ENCODE results near the gene SLC22A12.

Gene SLC22A12

DNA sequence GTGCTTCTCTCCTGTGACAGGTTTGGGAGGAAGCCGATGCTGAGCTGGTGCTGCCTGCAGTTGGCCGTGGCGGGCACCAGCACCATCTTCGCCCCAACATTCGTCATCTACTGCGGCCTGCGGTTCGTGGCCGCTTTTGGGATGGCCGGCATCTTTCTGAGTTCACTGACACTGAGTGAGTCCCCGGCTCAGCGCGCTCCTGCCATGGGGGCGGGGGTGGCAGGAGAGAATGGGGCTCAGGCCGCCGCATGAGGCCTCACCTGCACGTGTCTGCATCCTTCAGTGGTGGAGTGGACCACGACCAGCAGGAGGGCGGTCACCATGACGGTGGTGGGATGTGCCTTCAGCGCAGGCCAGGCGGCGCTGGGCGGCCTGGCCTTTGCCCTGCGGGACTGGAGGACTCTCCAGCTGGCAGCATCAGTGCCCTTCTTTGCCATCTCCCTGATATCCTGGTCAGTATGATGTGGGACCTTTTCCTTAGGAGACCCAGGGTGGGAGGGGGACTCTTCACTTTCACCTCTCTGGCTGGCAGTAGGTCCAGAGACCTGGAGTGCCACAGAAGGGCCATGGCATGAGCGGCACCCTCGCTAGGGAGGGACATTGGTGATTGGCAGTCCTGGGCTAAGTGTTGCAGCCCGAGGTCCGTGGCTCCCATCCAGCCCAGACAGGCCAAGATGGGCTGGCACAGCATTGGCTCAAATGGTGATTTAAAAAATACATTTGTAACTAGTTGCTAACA lies 28.9 kb upstream of the SLC22A12 start:
- no peak for DNase-seq (ENCODE audit: low read depth)
- no peak overlapping the region for H3K4me3 ChIP-seq (ENCODE audit: low read depth, low read length)

GRCh38 chr11:64562723-64563351 lies 28.2 kb upstream of the SLC22A12 start:
- DNase-seq (ENCODE audit: low read depth): no peak
- H3K4me3 ChIP-seq (ENCODE audit: low read depth, low read length): no peak overlapping the region

DNA sequence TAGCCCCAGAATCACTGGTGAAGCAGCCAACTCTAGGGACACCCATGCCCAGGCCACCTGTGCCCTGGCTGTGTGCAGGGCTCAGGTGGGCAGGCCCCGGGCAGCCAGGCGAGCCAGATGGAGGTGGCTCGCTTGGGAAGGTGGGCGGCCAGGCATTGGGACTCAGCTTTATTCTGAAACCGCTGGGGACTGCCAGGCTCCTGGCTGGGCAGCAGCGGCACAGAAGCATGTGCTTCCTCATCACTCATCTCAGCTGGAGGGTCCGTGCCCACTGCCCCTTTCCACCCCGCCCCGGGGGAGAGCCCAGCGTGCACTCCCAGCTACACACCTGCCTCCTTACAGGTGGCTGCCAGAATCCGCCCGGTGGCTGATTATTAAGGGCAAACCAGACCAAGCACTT lies 27.1 kb upstream of the SLC22A12 start:
- DNase-seq (ENCODE audit: low read depth): no peak

GRCh38 chr11:64564419-64564818 lies 26.6 kb upstream of the SLC22A12 start:
- no peak overlapping the region for H3K4me3 ChIP-seq (ENCODE audit: low read depth, low read length)
- no peak for DNase-seq (ENCODE audit: low read depth)

More for the DNA sequence above, 27.1 kb upstream of the SLC22A12 start:
- no peak overlapping the region for H3K4me3 ChIP-seq (ENCODE audit: low read depth, low read length)

DNA sequence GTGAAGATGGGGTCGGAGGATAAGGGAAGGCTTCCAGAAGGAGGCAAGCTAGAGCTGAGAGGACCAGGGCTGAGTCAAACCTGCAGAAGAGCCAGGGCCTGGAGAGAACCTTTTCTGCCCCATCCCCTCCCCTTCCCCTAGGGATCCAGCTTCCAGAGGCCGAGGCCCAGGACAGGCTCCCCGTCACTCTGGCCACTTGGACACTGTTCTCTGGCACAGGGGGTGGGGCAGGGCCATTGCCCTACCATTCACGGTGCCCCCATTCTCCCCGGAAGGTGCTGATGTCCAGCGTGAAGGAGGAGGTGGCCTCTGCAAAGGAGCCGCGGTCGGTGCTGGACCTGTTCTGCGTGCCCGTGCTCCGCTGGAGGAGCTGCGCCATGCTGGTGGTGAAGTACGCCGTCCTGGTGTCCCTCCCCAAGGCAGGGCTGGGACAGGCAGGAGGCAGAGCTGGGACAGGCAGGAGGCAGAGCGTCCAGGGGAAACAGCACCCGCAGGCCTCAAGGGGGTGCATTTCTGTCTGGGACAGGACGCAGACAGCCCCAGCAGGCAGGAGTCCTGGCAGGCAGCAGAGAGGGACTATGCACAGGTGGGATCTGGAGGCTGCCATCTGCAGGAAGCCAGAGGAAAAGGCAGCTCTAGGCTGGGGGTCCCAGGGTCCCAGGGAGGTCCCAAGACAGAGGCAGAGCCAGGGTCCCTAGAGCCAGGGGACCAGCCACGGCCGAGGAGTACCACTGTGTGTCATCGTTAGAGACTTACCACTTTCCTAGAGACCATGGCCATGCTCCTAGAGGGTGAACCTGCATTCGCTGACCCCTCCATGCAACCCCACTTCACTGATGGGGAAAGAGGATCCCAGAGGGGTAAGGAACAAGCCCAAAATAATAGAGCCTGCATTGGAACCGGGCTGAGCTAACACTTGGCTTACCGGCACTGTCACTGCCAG lies 25.8 kb upstream of the SLC22A12 start:
- no peak for DNase-seq (ENCODE audit: low read depth)
- H3K4me3 ChIP-seq (ENCODE audit: low read depth, low read length): no peak overlapping the region

DNA sequence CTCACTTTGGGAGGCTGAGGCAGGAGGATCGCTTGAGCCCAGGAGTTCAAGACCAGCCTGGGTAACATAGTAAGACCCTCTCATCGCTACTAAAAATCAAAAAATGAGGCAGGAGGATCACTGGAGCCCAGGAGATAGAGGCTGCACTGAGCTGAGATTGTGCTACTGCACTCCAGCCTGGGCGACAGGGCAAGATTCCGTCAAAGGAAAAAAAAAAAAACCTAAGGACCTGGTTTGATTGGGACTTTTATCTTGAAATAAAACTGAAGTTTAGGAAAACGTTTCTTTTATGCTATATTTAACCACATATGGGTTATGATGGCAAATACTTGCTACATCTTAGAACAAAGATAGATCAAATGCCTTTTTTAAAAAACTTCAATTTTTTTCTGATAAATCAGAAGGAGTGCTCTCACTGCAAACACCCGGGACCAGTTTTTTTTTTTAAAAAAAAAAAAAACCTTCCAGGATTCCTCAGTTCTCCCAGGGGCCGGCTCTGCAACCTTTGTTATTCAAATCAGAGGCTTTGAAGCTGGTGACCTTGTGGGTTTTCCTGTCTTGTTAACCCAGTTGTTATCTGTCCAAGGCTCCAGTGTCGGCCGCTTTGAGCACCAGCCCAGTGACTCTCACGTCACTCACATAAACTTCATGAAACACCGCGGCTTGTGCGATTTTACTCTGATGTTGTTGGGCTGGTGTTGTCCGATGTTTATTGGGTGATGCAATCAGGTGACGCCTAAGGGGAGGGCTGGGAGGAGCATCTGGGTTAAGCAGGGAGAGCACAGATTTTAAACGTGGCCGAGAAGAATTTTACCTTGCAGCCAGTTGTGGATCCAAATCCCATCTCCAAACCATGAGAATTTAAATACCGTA lies 24.7 kb upstream of the SLC22A12 start:
- DNase-seq (ENCODE audit: low read depth): peak; percentile 36
- H3K4me3 ChIP-seq (ENCODE audit: low read depth, low read length): no peak overlapping the region

GRCh38 chr11:64566915-64567891 lies 23.8 kb upstream of the SLC22A12 start:
- H3K4me3 ChIP-seq (ENCODE audit: low read depth, low read length): no peak overlapping the region
- no peak for DNase-seq (ENCODE audit: low read depth)

DNA sequence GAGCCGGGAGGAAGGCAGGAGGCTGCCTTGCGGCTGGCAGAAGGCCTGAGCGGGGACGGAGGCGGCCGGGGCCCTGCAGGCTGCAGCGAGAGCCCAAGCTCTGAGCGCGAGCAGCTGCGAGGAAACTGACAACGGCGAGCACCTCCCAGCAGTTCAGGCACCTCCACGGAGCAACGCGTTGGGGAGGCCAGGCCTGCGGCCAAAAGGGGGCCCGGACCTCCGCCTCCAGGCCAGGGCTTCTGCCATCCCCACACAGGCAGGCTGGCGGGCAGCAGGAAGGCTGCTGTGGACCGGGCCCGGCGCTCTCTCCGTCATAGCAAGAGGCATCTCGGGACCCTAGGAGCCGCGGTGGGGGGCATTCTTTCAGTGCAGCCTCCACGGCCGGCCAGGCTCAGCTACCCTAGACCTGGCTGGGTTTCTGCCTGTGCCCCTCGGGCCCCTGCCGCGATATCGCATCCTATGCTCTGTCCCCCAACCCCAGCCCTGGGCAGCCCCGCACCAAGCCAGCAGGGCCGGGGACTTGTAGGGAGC lies 22.9 kb upstream of the SLC22A12 start:
- no peak overlapping the region for H3K4me3 ChIP-seq (ENCODE audit: low read depth, low read length)
- DNase-seq (ENCODE audit: low read depth): no peak

DNA sequence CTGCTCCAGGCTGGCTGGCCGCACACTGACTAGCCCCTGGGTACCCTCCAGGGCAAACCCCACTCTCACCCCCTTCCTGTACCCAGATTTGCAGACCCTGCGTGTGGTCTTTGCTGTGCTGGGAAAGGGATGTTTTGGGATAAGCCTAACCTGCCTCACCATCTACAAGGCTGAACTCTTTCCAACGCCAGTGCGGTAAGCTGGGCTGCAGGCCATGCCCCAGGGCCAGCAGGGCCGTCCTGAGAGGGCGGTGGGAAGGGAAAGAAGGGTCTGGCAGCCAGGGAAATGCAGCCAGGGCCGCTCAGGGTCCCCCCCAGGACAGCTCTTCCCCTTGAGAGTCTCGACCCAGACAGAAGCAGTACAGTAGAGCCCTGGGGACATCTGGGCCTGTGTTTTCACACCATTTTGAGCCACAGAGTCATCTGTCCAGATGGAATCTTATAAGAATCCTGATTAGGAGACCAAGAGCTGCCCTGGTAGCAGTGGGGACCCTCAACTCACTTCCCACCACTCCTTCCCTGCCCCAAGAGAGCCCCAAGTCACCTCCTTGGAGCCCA lies 22.4 kb upstream of the SLC22A12 start:
- no peak for DNase-seq (ENCODE audit: low read depth)
- no peak overlapping the region for H3K4me3 ChIP-seq (ENCODE audit: low read depth, low read length)

GRCh38 chr11:64569300-64569970 lies 21.6 kb upstream of the SLC22A12 start:
- H3K4me3 ChIP-seq (ENCODE audit: low read depth, low read length): no peak overlapping the region
- DNase-seq (ENCODE audit: low read depth): no peak

DNA sequence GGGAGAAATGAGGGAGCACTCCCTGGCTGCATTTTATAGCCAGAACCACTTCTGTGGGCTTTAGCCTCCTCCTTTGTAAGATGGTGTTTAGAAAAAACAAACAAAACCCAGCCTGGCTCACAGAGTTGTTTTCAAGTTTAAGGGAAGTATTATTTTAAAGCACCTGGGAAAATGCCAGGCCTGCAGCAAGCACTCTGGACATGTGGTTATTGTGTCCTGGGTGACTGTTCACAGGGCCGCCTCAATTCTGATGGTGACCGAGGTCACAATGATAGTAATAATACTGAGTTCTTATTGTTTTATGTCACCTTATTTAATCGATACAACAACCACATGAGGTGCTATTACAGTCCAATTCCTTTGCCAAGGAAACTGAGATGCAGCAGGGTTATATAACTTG lies 20.7 kb upstream of the SLC22A12 start:
- no peak overlapping the region for H3K4me3 ChIP-seq (ENCODE audit: low read depth, low read length)
- DNase-seq (ENCODE audit: low read depth): no peak

DNA sequence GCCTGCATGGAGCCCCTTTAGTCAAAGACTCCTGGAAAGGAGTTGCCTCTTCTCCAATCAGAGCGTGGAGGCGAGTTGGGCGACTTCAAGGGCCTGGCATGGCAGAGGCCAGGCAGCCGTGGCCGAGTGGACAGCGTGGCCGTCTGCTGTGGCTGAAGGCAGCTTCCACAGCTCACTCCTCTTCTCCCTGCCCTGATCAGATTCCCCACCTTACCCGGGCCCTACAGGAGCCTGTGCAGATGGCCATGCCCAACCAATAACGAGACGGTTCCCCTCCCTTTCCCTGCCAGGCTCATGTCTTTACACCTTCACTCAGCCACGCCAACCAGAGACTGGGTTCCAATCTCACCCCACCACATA lies 20.0 kb upstream of the SLC22A12 start:
- DNase-seq (ENCODE audit: low read depth): no peak
- no peak overlapping the region for H3K4me3 ChIP-seq (ENCODE audit: low read depth, low read length)

DNA sequence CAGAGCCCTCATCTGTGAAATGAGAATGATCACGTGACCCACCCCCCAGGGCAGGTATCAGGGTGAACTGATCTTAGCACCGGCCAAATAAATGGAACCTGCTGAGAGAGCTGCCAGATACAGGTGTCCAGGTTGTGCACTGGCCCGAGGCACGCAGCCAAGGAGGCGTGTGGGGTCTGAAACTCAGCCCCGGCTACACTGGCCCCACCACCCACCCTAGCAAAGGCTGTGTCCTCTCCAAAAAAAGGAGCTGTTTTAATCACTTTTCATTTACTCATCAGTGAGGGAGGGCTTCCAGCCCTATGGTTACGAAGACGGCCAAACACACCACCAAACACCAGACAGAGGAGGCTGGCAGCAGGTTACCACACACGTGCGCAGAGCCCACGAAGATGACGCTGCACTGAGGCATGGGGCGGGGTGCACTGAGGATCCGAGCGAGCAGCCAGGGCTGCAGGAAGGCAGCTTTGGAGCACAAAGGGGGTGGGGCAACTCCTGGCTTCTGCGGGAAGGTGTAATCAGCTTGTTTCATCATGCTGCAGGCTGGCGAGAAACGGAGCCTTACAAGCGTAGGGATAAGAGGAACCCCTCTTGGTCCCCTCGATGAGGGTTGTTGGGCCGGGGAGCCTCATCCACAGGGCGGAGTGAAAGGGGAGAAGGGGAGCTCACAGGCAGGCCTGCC lies 19.5 kb upstream of the SLC22A12 start:
- no peak overlapping the region for H3K4me3 ChIP-seq (ENCODE audit: low read depth, low read length)
- DNase-seq (ENCODE audit: low read depth): no peak

DNA sequence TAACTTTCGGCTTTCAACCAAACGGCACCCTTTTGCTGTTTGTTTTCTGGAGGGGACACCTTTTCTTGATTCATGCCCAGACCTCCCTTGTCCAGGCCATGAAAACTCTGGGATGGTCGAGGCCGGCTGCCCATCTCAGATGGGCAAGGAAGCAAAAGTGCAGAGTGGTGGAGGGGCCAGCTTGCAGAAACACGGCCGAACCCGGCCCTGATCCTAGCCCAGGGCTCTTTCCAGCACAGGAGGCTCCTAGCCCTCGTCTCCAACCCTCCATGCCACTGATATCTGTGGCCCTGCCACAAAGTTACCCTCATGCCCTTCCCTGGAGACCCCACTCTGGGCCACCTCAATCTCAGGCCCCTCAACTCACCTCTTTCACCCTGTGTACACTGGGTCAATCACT lies 18.9 kb upstream of the SLC22A12 start:
- no peak overlapping the region for H3K4me3 ChIP-seq (ENCODE audit: low read depth, low read length)
- no peak for DNase-seq (ENCODE audit: low read depth)

DNA sequence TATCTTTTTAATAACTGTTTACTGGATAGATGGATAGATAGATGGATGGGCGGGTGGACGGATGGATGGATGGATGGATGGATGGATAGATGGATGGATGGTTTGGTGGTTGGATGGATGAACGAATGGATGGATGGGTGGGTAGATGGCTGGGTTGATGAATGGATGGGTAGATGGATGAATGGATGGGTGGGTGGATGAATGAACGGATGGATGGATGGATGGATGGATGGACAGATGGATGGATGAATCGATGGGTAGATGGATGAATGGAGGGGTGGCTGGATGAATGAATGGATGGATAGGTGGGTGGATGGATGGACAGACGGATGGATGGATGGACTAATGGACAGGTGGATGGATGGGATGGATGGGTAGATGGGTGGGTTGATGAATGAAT lies 13.8 kb upstream of the SLC22A12 start:
- DNase-seq (ENCODE audit: low read depth): no peak
- no peak overlapping the region for H3K4me3 ChIP-seq (ENCODE audit: low read depth, low read length)

DNA sequence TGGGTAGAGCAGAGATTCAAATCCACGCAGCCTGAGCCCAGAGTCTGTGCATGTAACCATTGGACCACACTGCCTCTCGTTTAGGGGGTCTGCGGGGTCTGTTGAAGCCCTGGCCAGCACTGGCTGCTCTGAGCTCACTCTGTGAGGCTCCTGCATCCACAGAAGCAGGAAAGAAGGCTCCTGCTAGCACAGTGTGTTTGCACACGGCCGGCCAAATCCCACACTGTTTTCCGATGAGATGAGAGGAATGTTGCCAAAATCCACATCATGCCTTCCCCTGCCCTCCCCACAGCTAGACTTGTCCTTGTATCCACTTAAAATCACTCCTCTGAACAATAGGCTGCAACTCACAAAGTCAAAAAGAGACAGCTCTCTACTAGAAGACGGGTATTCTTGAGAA lies 10.6 kb upstream of the SLC22A12 start:
- H3K4me3 ChIP-seq (ENCODE audit: low read depth, low read length): no peak overlapping the region
- DNase-seq (ENCODE audit: low read depth): no peak

- no peak for DNase-seq (ENCODE audit: low read depth)
- no peak overlapping the region for H3K4me3 ChIP-seq (ENCODE audit: low read depth, low read length)
These were observed 9.9 kb upstream of the SLC22A12 start for GRCh38 chr11:64581057-64581523.
